HG03342 (cell line): ENCODE measurements around the gene MYO6.

Experiments used
- ATAC-seq: cut with Tn5 transposase; IDR thresholded peaks from one replicate; pipeline ENCODE4 v1.9.1; 2021; ENCODE audit warnings: mild to moderate bottlenecking, moderate library complexity; ENCODE audit not compliant: unreplicated experiment

The MYO6 gene

GRCh38 chr6:75819776-75820487, 70.9 kb downstream of the MYO6 start:
- no peak for ATAC-seq

GRCh38 chr6:75824160-75824559, 75.1 kb downstream of the MYO6 start:
- ATAC-seq: peak; percentile 83

- ATAC-seq: no peak
Measured at GRCh38 chr6:75827163-75827562, 78.1 kb downstream of the MYO6 start.

GRCh38 chr6:75830959-75831885, 82.2 kb downstream of the MYO6 start:
- ATAC-seq: peak; percentile 77

- ATAC-seq: no peak
Measured at GRCh38 chr6:75834447-75834846, 85.4 kb downstream of the MYO6 start.

GRCh38 chr6:75842191-75842590, 93.2 kb downstream of the MYO6 start:
- no peak for ATAC-seq

- ATAC-seq: no peak
Measured at GRCh38 chr6:75842732-75843131, 93.7 kb downstream of the MYO6 start.

- ATAC-seq: no peak
Measured at GRCh38 chr6:75843396-75843795, 94.4 kb downstream of the MYO6 start.

- ATAC-seq: no peak
Measured at GRCh38 chr6:75848274-75848673, 99.2 kb downstream of the MYO6 start.

GRCh38 chr6:75849329-75850025, 100.4 kb downstream of the MYO6 start:
- ATAC-seq: no peak

GRCh38 chr6:75850026-75850833, 101.2 kb downstream of the MYO6 start:
- no peak for ATAC-seq

- no peak for ATAC-seq
Measured at GRCh38 chr6:75852721-75853120, 103.7 kb downstream of the MYO6 start.

- no peak for ATAC-seq
Measured at GRCh38 chr6:75853806-75854205, 104.8 kb downstream of the MYO6 start.

- peak; percentile 55 for ATAC-seq
Measured at GRCh38 chr6:75855052-75855451, 106.0 kb downstream of the MYO6 start.

- ATAC-seq: no peak
Measured at GRCh38 chr6:75856902-75857301, 107.9 kb downstream of the MYO6 start.

- ATAC-seq: no peak
Measured at GRCh38 chr6:75863001-75863400, 114.0 kb downstream of the MYO6 start.

- peak; percentile 41 for ATAC-seq
Measured at GRCh38 chr6:75863784-75864183, 114.7 kb downstream of the MYO6 start.

GRCh38 chr6:75864446-75864845, 115.4 kb downstream of the MYO6 start:
- no peak for ATAC-seq

GRCh38 chr6:75870389-75870788, 121.3 kb downstream of the MYO6 start:
- no peak for ATAC-seq

- no peak for ATAC-seq
Measured at GRCh38 chr6:75874224-75874623, 125.2 kb downstream of the MYO6 start.

- ATAC-seq: no peak
Measured at GRCh38 chr6:75876152-75876551, 127.1 kb downstream of the MYO6 start.
